Loucy (cell line): Measurements from ENCODE around the gene GJC1.

ENCODE experiments used
- H2AFZ ChIP-seq: fragments of 200-600 bp; sonication (generic); 2 replicates; pipeline ENCODE4 v1.6.0; 2016; ENCODE audit warnings: antibody characterized with exemption, mild to moderate bottlenecking, low read length, moderate library complexity
- H3F3A ChIP-seq: fragments of 200-600 bp; 2 replicates; pipeline ENCODE4 v1.6.0; 2016; ENCODE audit warnings: antibody characterized with exemption, low read depth, mild to moderate bottlenecking
- H3K27me3 ChIP-seq: fragments of 200-600 bp; sonication (generic); 2 replicates; pipeline ENCODE4 v1.6.1; 2014; ENCODE audit warnings: low read length, mild to moderate bottlenecking; ENCODE audit not compliant: insufficient read depth, poor library complexity, severe bottlenecking
- H3K36me3 ChIP-seq: fragments of 200-600 bp; sonication (generic); 2 replicates; pipeline ENCODE4 v1.6.1; 2016; ENCODE audit warnings: low read length; ENCODE audit not compliant: insufficient read depth
- H3K4me1 ChIP-seq: fragments of 200-600 bp; sonication (generic); 2 replicates; pipeline ENCODE4 v1.5.1; 2014; ENCODE audit warnings: low read length, mild to moderate bottlenecking; ENCODE audit not compliant: insufficient read depth, poor library complexity, severe bottlenecking
- H3K4me2 ChIP-seq: fragments of 200-600 bp; sonication (generic); 2 replicates; pipeline ENCODE4 v1.6.0; 2014; ENCODE audit warnings: antibody characterized with exemption, low read length, low read depth, mild to moderate bottlenecking; ENCODE audit not compliant: poor library complexity, severe bottlenecking
- H3K4me3 ChIP-seq: fragments of 200-600 bp; sonication (generic); 2 replicates; pipeline ENCODE4 v1.5.1; 2014; ENCODE audit warnings: low read length, mild to moderate bottlenecking, mixed read lengths; ENCODE audit not compliant: poor library complexity, severe bottlenecking
- H3K79me2 ChIP-seq: fragments of 200-600 bp; sonication (generic); 2 replicates; pipeline ENCODE4 v1.6.1; 2014; ENCODE audit warnings: low read length; ENCODE audit not compliant: insufficient read depth
- H3K9ac ChIP-seq: fragments of 200-600 bp; sonication (generic); 2 replicates; pipeline ENCODE4 v1.6.0; 2014; ENCODE audit warnings: mild to moderate bottlenecking, low read depth, low read length, moderate library complexity; ENCODE audit not compliant: poor library complexity, severe bottlenecking
- H3K9me2 ChIP-seq: fragments of 200-600 bp; sonication (generic); replicated peaks from 2 replicates; pipeline ENCODE4 v1.6.1; 2016; ENCODE audit warnings: low read depth, low read length, mixed read lengths
- H3K9me3 ChIP-seq: fragments of 200-600 bp; sonication (generic); 2 replicates; pipeline ENCODE4 v1.6.1; 2014; ENCODE audit warnings: mild to moderate bottlenecking, antibody characterized with exemption, low read length, low read depth; ENCODE audit not compliant: insufficient read depth
- H4K20me1 ChIP-seq: fragments of 200-600 bp; sonication (generic); 2 replicates; pipeline ENCODE4 v1.6.0; 2014; ENCODE audit warnings: antibody characterized with exemption, low read length, mild to moderate bottlenecking; ENCODE audit not compliant: insufficient read depth, poor library complexity, severe bottlenecking
- CTCF ChIP-seq: fragments of 200-600 bp; sonication (generic); conservative IDR thresholded peaks from 2 replicates; pipeline ENCODE4 v1.5.1; 2014; ENCODE audit warnings: mild to moderate bottlenecking, antibody characterized with exemption, low read length
- EZH2phosphoT487 ChIP-seq: fragments of 200-600 bp; IDR thresholded peaks from 2 replicates; pipeline ENCODE4 v1.6.1; 2018; ENCODE audit warnings: antibody characterized with exemption, mild to moderate bottlenecking, moderate library complexity, borderline replicate concordance

Gene GJC1

GRCh38 chr17:44877121-44877520 lies 47.0 kb upstream of the GJC1 start:
- H3K4me2 ChIP-seq = no peak overlapping the region
- no peaks in the 10 kb centered on the region for H3K9me3 ChIP-seq
- no peaks in the 10 kb centered on the region for H3K27me3 ChIP-seq
- H3K4me3 ChIP-seq = no peak overlapping the region
- H3K4me1 ChIP-seq = no peaks in the 10 kb centered on the region
- no peak overlapping the region for H3K9ac ChIP-seq
- H2AFZ ChIP-seq = no peak overlapping the region
- TF ChIP-seq EZH2phosphoT487 (no peak), CTCF (no peak)
- no peaks in the 10 kb centered on the region for H3F3A ChIP-seq
- H3K79me2 ChIP-seq = no peaks in the 10 kb centered on the region
- H4K20me1 ChIP-seq = peaks cover 3% of the 10 kb centered on the region
- peaks cover 83% of the 10 kb centered on the region for H3K36me3 ChIP-seq
- no peaks in the 10 kb centered on the region for H3K9me2 ChIP-seq

- TF ChIP-seq EZH2phosphoT487 (no peak), CTCF (no peak)
- Histone ChIP-seq H3K79me2 (no peaks in the 10 kb centered on the region), H3K9me2 (no peaks in the 10 kb centered on the region), H3K27me3 (no peaks in the 10 kb centered on the region), H4K20me1 (peaks cover 3% of the 10 kb centered on the region), H3F3A (no peaks in the 10 kb centered on the region), H3K9ac (no peak overlapping the region), H2AFZ (no peak overlapping the region), H3K9me3 (no peaks in the 10 kb centered on the region), H3K4me3 (no peak overlapping the region), H3K4me1 (no peaks in the 10 kb centered on the region), H3K4me2 (no peak overlapping the region), H3K36me3 (peaks cover 78% of the 10 kb centered on the region)
Observed at GRCh38 chr17:44875761-44876160, 45.7 kb upstream of the GJC1 start.

GRCh38 chr17:44872131-44872768 lies 42.2 kb upstream of the GJC1 start:
- H3K4me3 ChIP-seq = no peak overlapping the region
- no peaks in the 10 kb centered on the region for H3K9me2 ChIP-seq
- H3F3A ChIP-seq = no peaks in the 10 kb centered on the region
- H3K79me2 ChIP-seq = no peaks in the 10 kb centered on the region
- H3K4me2 ChIP-seq = no peak overlapping the region
- no peak overlapping the region for H3K9ac ChIP-seq
- no peaks in the 10 kb centered on the region for H3K27me3 ChIP-seq
- TF ChIP-seq EZH2phosphoT487 = no peak
- TF ChIP-seq CTCF = no peak
- no peaks in the 10 kb centered on the region for H3K9me3 ChIP-seq
- no peak overlapping the region for H2AFZ ChIP-seq
- H3K36me3 ChIP-seq = peaks cover 80% of the 10 kb centered on the region
- no peaks in the 10 kb centered on the region for H3K4me1 ChIP-seq
- H4K20me1 ChIP-seq = no peaks in the 10 kb centered on the region
